IPS-NIHi7 (cell line): Measurements from ENCODE around the gene ARHGAP9.
A peak's percentile ranks its signal among the peaks of the same experiment; 100 is the strongest.

ENCODE experiments used
- DNase-seq: peaks from one replicate; pipeline ENCODE4 v3.0.0; 2012; ENCODE audit warnings: mixed read lengths; ENCODE audit errors: extremely low spot score

ARHGAP9 gene

DNA sequence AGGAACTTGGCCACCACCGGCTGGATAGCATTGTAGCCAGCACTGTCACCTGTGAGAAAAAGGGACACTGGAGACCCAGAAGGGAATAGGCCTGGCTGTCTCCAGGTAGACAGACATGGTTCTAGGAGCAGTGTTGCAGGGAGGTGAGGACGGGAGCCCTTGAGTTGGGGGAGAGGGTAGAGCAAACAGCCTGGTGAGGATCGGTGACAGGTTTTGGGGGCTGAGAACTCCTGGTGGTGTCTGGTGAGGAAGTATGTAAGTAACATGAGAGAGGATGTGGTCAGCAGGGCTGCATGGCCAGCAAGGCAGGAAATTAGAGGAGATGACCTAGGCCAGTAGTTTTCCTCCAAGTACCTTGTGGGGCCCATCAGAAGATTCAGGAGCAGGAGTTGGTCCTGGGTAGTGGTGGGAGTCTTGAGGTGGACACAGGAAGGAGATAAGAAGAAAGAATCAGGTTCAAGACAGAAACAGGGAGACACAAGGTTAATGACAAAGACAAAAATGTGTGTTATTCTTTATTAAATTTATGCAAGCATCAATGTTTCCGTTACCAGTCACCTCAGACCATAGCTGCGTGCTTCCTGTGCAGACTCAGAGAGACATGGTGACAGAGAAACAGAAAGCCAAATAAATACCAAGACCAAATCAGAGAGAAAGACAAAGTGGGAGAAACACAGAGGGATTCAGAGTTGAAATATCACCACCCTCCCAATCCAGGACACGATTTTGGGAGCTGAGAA lies at the start of gene ARHGAP9:
ARHGAP9 (minus strand) TSS at position 491 of the 740 bp plus-strand sequence; CDS start at position 31, 460 bp downstream.
- DNase-seq, result no peak

GRCh38 chr12:57528831-57529555 lies 49.3 kb upstream of the ARHGAP9 start:
- DNase-seq, result no peak

DNA sequence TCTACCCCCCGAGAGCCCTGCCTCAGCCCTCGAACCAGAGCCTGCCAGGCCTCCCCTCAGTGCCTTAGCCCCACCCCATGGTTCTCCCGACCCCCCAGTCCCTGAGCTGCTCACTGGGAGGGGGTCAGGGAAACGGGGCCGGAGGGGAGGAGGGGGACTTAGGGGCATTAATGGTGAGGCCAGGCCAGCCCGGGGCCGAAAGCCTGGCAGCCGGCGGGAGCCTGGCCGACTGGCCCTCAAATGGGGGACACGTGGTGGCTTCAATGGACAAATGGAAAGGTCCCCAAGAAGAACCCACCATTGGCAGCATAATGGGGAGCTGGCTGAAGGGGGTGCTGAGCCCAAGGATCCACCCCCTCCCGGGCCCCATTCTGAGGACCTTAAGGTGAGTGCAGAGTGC lies 48.5 kb upstream of the ARHGAP9 start:
- DNase-seq, result no peak

DNA sequence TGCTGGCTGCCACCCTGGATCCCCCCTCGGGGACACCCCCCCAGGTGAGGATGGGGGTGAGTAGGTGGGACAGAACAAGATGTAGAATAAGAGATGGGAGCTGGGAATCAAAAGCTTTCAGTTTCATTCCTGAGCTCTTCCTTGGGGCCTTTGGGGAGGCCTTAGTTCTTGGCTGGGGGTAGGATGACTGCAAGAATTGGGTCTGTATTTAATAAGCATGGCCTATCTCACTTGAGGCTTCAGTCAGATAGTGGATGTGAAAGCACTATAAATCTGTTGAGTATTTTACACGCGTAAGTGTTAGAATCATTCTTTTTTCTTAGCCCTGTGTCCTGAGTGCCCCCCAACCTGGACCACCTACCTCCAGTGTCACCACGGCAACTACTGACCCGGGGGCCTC lies 47.5 kb upstream of the ARHGAP9 start:
- DNase-seq, result no peak

DNA sequence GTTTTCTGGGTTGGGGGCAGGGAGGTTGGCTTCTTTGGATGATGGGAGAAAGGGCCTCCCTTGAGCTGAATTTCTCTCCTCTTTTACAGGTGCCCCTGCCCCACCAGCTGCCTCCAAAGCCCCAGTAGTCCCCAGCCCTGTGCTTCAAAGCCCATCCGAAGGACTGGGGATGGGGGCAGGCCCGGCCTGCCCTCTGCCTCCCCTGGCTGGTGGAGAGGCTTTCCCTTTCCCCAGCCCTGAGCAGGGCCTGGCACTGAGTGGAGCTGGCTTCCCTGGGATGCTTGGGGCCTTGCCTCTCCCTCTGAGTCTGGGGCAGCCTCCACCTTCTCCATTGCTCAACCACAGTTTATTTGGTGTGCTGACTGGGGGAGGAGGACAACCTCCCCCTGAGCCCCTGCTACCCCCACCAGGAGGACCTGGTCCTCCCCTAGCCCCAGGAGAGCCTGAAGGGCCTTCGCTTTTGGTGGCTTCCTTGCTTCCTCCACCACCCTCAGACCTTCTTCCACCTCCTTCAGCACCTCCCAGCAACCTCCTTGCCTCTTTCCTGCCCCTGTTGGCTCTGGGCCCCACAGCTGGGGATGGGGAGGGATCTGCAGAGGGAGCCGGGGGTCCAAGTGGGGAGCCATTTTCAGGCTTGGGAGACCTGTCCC lies 46.9 kb upstream of the ARHGAP9 start:
- DNase-seq, result no peak

DNA sequence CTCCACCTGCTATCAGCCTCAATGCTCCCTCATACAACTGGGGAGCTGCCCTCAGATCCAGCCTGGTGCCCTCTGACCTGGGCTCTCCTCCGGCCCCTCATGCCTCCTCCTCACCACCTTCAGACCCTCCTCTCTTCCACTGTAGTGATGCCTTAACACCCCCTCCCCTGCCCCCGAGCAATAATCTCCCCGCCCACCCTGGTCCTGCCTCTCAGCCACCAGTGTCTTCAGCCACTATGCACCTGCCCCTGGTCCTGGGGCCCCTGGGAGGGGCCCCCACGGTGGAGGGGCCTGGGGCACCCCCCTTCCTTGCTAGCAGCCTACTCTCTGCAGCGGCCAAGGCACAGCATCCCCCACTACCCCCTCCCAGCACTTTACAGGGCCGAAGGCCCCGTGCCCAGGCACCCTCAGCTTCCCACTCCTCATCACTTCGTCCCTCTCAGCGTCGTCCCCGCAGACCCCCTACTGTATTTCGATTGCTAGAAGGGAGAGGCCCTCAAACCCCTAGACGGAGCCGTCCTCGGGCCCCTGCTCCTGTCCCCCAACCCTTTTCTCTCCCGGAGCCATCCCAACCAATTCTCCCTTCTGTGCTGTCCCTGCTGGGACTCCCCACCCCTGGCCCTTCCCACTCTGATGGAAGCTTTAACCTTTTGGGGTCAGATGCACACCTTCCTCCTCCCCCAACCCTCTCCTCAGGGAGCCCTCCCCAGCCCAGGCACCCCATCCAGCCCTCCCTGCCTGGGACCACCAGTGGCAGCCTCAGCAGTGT lies 46.1 kb upstream of the ARHGAP9 start:
- no peak for DNase-seq

DNA sequence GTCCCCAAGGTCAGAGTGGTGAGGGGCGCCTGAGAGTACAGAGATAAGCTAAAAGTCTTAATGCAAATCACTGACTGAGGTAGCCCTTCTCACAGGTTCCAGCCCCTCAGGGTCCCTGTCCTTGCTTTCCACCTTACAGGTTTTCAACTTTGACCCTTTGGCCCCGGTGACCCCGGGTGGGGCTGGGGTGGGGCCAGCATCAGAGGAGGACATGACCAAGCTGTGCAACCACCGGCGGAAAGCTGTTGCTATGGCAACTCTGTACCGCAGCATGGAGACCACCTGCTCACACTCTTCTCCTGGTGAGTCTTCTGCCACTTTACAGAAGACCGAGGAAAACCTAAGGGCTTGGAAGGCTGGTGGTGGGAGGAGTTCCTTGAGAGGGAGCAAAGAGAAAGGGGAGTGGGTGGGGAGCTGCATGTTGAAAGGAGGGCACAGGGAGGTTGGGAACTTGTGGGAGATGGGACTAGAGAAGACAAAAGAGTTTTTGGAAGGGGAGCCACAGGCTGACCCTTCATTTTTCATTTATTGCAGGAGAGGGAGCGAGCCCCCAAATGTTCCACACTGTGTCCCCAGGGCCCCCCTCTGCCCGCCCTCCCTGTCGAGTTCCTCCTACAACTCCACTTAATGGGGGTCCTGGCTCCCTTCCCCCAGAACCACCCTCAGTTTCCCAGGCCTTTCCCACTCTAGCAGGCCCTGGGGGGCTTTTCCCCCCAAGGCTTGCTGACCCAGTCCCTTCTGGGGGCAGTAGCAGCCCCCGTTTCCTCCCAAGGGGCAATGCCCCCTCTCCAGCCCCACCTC lies 45.3 kb upstream of the ARHGAP9 start:
- DNase-seq, result no peak

DNA sequence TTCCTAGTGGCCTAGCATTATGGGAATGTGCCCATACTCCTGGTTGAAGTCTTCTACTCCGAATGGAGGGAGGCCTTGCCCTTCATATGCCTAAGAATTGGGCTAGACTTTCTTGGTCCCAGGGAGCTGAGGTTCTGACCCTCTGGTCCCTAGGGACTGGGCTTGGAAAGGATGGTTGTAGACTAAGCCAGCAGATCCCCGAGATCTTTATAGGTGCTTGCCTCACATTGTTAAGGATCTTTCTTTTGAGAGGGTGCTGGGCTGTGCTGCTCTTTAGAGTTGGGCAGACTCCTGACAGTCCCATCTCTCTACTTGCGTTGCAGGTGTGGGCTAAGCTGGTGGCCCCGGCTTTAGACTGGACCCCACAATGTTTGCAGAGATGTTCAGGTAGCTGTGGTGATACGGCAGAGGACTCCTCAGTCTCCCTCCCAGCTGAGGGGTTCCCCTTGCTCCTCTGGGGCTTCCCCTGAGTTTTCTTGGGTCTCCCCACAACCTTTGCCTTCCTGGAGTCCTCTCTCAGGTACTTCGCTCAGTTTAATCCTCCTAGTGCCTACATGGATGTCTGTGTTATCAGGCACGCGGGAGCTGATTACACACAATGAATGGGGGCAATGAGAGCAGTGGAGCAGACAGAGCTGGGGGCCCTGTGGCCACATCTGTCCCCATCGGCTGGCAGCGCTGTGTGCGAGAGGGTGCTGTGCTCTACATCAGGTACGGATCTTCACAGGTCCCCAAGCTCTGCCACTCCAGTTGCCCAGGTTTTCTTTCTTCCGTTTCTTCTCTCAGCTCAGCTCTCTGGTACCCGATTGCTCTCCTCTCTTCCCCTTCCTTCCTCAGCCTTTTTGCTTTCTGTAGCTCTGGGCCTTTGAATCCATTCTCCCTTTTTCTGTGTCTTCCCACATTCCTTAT lies 44.3 kb upstream of the ARHGAP9 start:
- no peak for DNase-seq

DNA sequence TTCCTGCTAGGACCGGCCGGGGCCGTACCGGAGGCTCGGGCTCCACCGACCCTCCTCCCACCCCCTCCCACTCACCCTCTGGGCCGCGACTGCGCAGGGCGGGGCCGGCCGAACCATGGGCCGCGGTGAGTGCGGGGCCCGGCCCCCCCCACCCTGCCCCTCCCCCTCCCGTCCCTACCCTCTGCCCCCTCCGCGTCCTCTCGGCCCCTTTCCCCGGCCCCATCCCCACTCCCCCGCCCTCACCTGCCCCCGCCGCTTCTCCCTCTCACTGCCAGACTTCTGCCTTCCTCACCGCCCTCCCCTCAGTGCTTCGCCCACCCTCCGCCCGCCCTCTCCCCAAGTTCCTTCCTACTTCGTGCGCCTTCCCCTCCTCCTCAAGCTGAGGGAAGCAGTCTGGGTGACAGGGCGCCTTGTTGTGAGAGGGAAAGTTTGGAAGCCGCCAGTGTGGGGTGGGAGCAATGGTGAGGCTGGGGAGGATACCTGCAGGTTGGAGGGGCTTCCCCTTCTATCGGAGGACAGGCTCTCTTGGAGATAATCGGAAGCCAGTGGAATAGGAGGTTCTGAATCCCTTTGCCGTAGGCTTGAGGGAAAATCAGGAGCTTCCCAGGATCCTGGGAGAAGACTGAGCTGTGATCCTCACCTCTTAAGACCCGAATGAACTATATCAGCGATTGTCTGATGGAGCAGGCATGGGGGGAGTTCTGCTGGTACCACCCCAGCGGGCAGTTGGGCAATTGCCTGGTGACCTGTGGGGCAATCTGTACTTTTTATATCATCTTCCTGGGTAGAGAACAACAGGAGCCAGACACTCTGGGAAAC lies 43.4 kb upstream of the ARHGAP9 start:
- DNase-seq, result peak; percentile 85

GRCh38 chr12:57522011-57522886 lies 42.6 kb upstream of the ARHGAP9 start, which contains the start of gene MBD6:
TSS of gene MBD6 (plus strand) at chr12:57522824. CDS start at chr12:57524304, 1,480 bp downstream.
- DNase-seq, result peak; percentile 94

DNA sequence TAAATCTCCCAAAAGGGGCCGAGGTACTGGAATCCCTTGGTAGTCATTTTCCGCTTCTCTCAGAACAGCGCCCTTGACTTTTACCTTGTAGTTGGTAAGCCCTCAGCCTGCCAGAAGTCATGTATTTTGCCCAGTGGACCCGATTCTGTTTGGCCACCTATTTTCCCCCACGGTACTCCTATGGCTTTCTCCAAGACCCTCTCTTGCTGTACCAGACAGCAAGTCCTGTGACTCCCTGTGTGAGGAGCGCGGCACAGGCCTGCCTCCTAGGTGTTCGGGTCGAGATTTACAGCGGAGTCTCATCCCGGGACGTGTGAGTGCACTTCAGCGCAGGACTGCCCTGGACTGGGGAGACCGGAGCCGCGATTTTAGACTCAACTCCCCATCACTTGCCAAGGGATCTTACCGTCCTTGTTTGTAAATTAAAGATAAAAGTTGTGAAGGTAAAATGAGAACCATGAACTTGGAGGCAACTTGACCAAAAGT lies 41.9 kb upstream of the ARHGAP9 start:
- no peak for DNase-seq

DNA sequence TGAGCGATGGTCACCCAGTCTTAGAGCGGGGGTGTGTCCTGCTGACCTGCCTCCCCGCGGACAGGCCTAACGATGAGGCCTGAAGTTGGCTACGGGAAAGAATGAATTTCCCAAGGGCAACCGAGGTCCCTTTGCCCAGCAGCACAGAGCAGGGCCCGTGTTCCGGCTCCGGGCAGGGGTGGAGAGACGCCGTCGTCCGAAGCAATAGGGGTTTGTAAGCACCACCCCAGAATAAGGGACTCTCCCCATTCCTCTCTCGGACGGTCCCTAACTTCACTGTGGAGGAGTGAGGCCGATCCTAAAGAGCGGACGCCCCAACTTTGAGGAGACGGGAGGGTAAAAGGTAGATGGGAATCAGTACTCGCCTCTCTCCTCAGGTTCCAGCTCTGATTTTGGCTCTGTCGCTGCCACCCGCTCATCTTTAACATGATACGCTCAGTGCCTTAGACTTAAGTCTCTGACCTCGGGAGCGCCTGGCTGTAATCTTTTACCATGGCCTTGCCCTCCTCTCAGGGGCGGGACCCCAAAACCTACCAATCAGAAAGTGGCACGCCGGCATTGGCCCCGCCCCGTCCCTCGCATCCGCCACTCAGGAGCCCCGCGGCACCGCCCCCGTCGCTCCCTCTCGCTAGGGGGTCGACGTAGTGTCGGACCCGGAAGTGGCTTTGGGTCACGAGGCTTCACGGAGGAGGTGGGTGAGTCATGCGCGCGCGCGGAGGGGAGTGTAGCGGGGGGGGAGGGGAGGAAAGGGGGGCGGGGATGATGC lies 40.6 kb upstream of the ARHGAP9 start, which contains the start of gene DDIT3:
DDIT3 (minus strand) TSS at position 462 of the 766 bp plus-strand sequence. CDS start 3,108 bp downstream, outside the sequence.
- peak; percentile 95 for DNase-seq

DNA sequence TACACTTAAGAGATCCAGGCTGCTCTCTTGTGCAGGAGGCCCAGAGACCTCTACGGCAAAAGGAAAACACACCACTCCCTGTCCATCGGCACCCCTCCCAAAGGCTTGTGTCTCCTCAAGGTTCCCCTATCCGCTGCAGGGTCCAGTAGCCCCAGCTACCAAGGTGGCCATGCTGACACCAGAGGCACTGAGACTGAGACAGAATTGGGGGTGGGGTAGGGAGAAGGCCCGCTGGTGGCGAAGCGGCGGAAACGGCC lies 40.1 kb upstream of the ARHGAP9 start:
- DNase-seq, result peak; percentile 57

- DNase-seq, result peak; percentile 28
These were observed 39.5 kb upstream of the ARHGAP9 start for GRCh38 chr12:57518920-57519795.

DNA sequence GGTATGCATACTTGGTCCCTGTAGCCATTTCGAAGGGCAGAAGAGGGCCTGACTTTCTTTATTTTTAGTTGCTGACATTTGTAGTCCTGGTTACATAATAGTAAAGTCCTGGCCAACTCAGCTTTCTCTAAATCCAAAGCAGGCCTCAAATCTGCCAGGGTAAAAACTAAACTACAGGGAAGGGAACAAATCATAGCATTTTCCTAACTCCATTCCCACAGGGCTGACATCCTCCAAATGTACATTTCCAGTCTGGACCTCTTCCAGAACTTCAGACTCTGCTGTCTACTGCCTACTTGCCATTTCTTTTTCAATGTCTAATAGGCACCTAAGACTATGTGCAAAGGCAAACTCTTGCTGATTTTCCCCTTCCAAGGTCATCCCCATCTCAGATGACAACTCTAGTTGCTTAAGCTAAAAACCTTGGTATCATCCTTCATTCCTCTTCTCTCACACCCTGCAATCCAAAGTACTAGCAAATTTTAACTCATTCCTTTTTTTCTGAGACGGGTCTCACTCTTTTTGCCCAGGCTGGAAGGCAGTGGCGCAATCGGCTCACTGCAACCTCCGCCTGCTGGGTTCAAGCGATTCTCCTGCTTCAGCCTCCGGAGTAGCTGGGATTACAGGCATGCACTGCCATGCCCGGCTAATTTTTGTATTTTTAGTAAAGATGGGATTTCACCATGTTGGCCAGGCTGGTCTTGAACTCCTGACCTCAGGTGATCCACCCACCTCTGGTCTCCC lies 38.7 kb upstream of the ARHGAP9 start:
- DNase-seq, result no peak
